ENCODE results near the gene TSPAN4.

The TSPAN4 gene

GRCh38 chr11:865462-866430 is 23.1 kb downstream of the TSPAN4 start:
- DNase-seq (ENCODE audit: low read depth), result no peak

GRCh38 chr11:866481-866880 is 23.8 kb downstream of the TSPAN4 start:
- no peak for DNase-seq (ENCODE audit: low read depth)

- DNase-seq (ENCODE audit: low read depth), result no peak
These were observed 25.3 kb downstream of the TSPAN4 start for GRCh38 chr11:867856-868358.

- no peak for DNase-seq (ENCODE audit: low read depth)
These were observed 25.7 kb downstream of the TSPAN4 start for GRCh38 chr11:868394-868793.

- DNase-seq (ENCODE audit: low read depth), result no peak
These were observed 26.1 kb downstream of the TSPAN4 start for GRCh38 chr11:868802-869201.

GRCh38 chr11:869399-870126 is 26.9 kb downstream of the TSPAN4 start:
- no peak for DNase-seq (ENCODE audit: low read depth)

- DNase-seq (ENCODE audit: low read depth), result no peak
These were observed 27.4 kb downstream of the TSPAN4 start for GRCh38 chr11:870127-870413.

GRCh38 chr11:870418-870817 is 27.8 kb downstream of the TSPAN4 start:
- DNase-seq (ENCODE audit: low read depth), result no peak

- DNase-seq (ENCODE audit: low read depth), result no peak
These were observed 28.8 kb downstream of the TSPAN4 start for GRCh38 chr11:871472-871871.

GRCh38 chr11:872799-873198 is 30.1 kb downstream of the TSPAN4 start:
- DNase-seq (ENCODE audit: low read depth), result no peak

GRCh38 chr11:873706-874105 is 31.1 kb downstream of the TSPAN4 start:
- DNase-seq (ENCODE audit: low read depth), result no peak

- DNase-seq (ENCODE audit: low read depth), result no peak
These were observed 32.6 kb downstream of the TSPAN4 start for GRCh38 chr11:875203-875602.

- no peak for DNase-seq (ENCODE audit: low read depth)
These were observed 33.2 kb downstream of the TSPAN4 start for GRCh38 chr11:875769-876301.

GRCh38 chr11:876545-876944 is 33.9 kb downstream of the TSPAN4 start:
- DNase-seq (ENCODE audit: low read depth), result no peak

- DNase-seq (ENCODE audit: low read depth), result no peak
These were observed 34.9 kb downstream of the TSPAN4 start for GRCh38 chr11:877565-877964.

GRCh38 chr11:880447-880846 is 37.8 kb downstream of the TSPAN4 start:
- no peak for DNase-seq (ENCODE audit: low read depth)

- DNase-seq (ENCODE audit: low read depth), result no peak
These were observed 39.9 kb downstream of the TSPAN4 start for GRCh38 chr11:882596-882995.

GRCh38 chr11:883527-883926 is 40.9 kb downstream of the TSPAN4 start:
- DNase-seq (ENCODE audit: low read depth), result no peak

GRCh38 chr11:884578-885070 is 42.0 kb downstream of the TSPAN4 start:
- DNase-seq (ENCODE audit: low read depth), result no peak

- no peak for DNase-seq (ENCODE audit: low read depth)
These were observed 43.9 kb downstream of the TSPAN4 start for GRCh38 chr11:886568-886967.

- no peak for DNase-seq (ENCODE audit: low read depth)
These were observed 44.9 kb downstream of the TSPAN4 start for GRCh38 chr11:887589-887988.

- no peak for DNase-seq (ENCODE audit: low read depth)
These were observed 45.9 kb downstream of the TSPAN4 start for GRCh38 chr11:888310-889212.
